Neural cell (in vitro differentiated cells): ENCODE measurements around the gene ZNF277.

Source experiments
- EP300 ChIP-seq: fragments of 450-650 bp; conservative IDR thresholded peaks from 2 replicates; pipeline ENCODE4 v1.6.1; 2014; ENCODE audit warnings: antibody characterized with exemption, mild to moderate bottlenecking, moderate library complexity; ENCODE audit not compliant: poor library complexity, severe bottlenecking
- EZH2 ChIP-seq: fragments of 200-600, 300-800 bp; shearing (Covaris generic), sonication (generic); IDR thresholded peaks from 2 replicates; pipeline ENCODE4 v1.6.1; 2014; ENCODE audit warnings: antibody characterized with exemption, low read length, borderline replicate concordance, mild to moderate bottlenecking; ENCODE audit not compliant: insufficient read depth, poor library complexity, severe bottlenecking
- MXI1 ChIP-seq: fragments of 450-650 bp; conservative IDR thresholded peaks from 2 replicates; pipeline ENCODE4 v1.6.1; 2014; ENCODE audit warnings: antibody characterized with exemption, mild to moderate bottlenecking; ENCODE audit not compliant: poor library complexity, severe bottlenecking
- POLR2AphosphoS5 ChIP-seq: IDR thresholded peaks from 2 replicates; pipeline ENCODE4 v1.6.1; 2012
- SMC3 ChIP-seq: fragments of 450-650 bp; conservative IDR thresholded peaks from 2 replicates; pipeline ENCODE4 v1.6.1; 2014; ENCODE audit warnings: antibody characterized with exemption, mild to moderate bottlenecking, moderate library complexity; ENCODE audit not compliant: poor library complexity
- TAF1 ChIP-seq: IDR thresholded peaks from 2 replicates; pipeline ENCODE4 v1.6.1; 2012; ENCODE audit warnings: low read depth
- TF ChIP-seq, protein P1 (sequence below): fragments of 450-650 bp; IDR thresholded peaks from 2 replicates; pipeline ENCODE4 v1.5.1; 2014; ENCODE audit warnings: antibody characterized with exemption, mild to moderate bottlenecking, moderate library complexity; ENCODE audit not compliant: poor library complexity, severe bottlenecking

DNA sequence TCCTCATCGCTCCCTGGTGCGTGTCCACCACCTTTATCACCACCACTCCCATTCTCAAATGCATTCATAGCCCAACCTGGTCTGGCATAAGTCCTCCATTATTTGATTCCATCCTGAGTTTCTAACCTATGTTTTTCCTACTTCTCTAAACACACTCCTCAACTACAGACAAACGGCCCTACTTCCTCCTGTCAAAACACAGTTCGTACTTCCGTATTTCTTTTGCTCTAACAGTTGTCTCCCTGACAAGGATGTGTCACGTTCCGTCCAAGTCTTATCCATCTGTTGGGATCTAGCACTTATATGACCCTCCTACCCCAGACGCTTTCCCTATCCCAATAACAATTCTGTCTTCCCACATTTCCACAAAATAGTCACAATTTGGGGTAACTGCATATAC lies 47.1 kb upstream of the ZNF277 start:
- TF ChIP-seq, protein P1, sequence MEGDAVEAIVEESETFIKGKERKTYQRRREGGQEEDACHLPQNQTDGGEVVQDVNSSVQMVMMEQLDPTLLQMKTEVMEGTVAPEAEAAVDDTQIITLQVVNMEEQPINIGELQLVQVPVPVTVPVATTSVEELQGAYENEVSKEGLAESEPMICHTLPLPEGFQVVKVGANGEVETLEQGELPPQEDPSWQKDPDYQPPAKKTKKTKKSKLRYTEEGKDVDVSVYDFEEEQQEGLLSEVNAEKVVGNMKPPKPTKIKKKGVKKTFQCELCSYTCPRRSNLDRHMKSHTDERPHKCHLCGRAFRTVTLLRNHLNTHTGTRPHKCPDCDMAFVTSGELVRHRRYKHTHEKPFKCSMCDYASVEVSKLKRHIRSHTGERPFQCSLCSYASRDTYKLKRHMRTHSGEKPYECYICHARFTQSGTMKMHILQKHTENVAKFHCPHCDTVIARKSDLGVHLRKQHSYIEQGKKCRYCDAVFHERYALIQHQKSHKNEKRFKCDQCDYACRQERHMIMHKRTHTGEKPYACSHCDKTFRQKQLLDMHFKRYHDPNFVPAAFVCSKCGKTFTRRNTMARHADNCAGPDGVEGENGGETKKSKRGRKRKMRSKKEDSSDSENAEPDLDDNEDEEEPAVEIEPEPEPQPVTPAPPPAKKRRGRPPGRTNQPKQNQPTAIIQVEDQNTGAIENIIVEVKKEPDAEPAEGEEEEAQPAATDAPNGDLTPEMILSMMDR: no peak
- TF ChIP-seq TAF1 (no peak), POLR2AphosphoS5 (no peak), MXI1 (no peak), SMC3 (no peak), EZH2 (no peak), EP300 (no peak)
